ENCODE data around the gene NAV2. TPM values are rescaled to one million over a fixed set of nuclear protein-coding genes. Genes with fewer than 3 reads are reported as not detected.

NAV2 gene
- total and polyA plus RNA-seq, 10 donors = 0.46 to 11.6 (median 4.1) TPM

DNA sequence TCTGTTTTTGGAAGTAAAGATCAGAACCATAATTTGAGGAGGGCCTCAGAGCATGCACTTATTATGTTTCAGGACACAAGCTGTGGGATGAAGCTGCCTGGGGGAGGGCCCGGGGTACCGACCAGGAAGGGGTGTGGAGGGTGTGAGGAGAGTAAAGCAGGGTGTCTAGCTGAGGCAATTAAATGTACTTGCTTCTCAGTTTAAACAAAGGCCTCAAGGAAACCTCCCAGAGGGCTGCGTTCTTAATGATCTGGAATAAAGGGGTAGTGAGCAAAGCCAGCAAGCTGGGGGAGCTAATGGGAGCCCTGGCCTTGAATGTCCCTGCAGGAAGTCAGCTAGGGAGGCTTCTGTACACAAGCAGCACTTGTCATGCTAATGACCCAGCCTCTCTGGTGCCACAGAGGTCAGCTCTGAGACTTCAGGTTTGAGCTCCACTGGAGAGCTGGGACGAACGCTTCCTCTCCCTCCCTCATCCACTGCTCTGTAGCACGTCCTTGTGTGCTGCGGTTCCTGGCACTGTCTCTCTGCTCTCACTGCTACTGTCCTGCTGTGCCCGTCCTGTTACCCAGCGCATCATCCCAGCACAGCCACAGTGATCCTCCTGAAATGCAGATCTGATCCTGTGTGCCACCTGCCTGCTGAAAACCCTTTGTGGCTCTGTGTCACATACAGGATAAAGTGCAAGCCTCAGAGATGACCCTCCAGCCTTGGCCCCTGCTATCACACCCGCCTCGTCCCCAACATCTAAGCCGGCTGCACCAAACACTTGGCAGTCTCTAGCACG is 287.9 kb downstream of the NAV2 start:
- WGBS, 5 donors = 53 to 78% (median 66%) methylated on average over 13 of the region's 13 CpGs
- H3K9me3 ChIP-seq = no peaks in the 10 kb centered on the region
- H3K36me3 ChIP-seq = no peaks in the 10 kb centered on the region
- no peak overlapping the region for H3K4me3 ChIP-seq
- no peak overlapping the region for H3K27ac ChIP-seq
- intact Hi-C loops (cut with DNase I; ENCODE audit: low total_unique reads) = no loop called here
- H3K27me3 ChIP-seq (replicated peaks in 1 of 7) = no peaks in the 10 kb centered on the region
- no peak for DNase-seq
- TF ChIP-seq, protein P1, sequence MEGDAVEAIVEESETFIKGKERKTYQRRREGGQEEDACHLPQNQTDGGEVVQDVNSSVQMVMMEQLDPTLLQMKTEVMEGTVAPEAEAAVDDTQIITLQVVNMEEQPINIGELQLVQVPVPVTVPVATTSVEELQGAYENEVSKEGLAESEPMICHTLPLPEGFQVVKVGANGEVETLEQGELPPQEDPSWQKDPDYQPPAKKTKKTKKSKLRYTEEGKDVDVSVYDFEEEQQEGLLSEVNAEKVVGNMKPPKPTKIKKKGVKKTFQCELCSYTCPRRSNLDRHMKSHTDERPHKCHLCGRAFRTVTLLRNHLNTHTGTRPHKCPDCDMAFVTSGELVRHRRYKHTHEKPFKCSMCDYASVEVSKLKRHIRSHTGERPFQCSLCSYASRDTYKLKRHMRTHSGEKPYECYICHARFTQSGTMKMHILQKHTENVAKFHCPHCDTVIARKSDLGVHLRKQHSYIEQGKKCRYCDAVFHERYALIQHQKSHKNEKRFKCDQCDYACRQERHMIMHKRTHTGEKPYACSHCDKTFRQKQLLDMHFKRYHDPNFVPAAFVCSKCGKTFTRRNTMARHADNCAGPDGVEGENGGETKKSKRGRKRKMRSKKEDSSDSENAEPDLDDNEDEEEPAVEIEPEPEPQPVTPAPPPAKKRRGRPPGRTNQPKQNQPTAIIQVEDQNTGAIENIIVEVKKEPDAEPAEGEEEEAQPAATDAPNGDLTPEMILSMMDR (IDR thresholded peaks at IDR 0.05 in 8 of 11, conservative IDR thresholded peaks at IDR 0.05 in 3 of 11) = no peak
- peaks cover 0 to 16% (median 10%) of the 10 kb centered on the region in 6 donors for H3K4me1 ChIP-seq

- intact Hi-C loops (cut with DNase I; ENCODE audit: low total_unique reads) = no loop called here
- no peaks in the 10 kb centered on the region for H3K27me3 ChIP-seq (replicated peaks in 1 of 7)
- no peaks in the 10 kb centered on the region for H3K36me3 ChIP-seq
- no peak for DNase-seq
- H3K9me3 ChIP-seq = no peaks in the 10 kb centered on the region
- peaks cover 0 to 16% (median 10%) of the 10 kb centered on the region in 6 donors for H3K4me1 ChIP-seq
- TF ChIP-seq, protein P1 (IDR thresholded peaks at IDR 0.05 in 8 of 11, conservative IDR thresholded peaks at IDR 0.05 in 3 of 11) = no peak
- TF ChIP-seq POLR2AphosphoS5 (IDR thresholded peaks at IDR 0.05) (no peak), POLR2A (IDR thresholded peaks at IDR 0.05) (no peak)
- 84 to 93% (median 86%) methylated on average over 12 of the region's 12 CpGs for WGBS, 5 donors
- no peak overlapping the region for H3K4me3 ChIP-seq
- no peak overlapping the region for H3K27ac ChIP-seq
Measured at GRCh38 chr11:20002312-20003216, 289.9 kb downstream of the NAV2 start.

- H3K36me3 ChIP-seq = no peaks in the 10 kb centered on the region
- intact Hi-C loops (cut with DNase I; ENCODE audit: low total_unique reads) = no loop called here
- H3K9me3 ChIP-seq = no peaks in the 10 kb centered on the region
- DNase-seq = no peak
- H3K4me3 ChIP-seq = no peak overlapping the region
- TF ChIP-seq POLR2AphosphoS5 (IDR thresholded peaks at IDR 0.05) (no peak), POLR2A (IDR thresholded peaks at IDR 0.05) (no peak)
- TF ChIP-seq, protein P1 (IDR thresholded peaks at IDR 0.05 in 8 of 11, conservative IDR thresholded peaks at IDR 0.05 in 3 of 11) = no peak
- WGBS, 5 donors = 80 to 94% (median 83%) methylated on average over 4 of the region's 4 CpGs
- no peak overlapping the region for H3K27ac ChIP-seq
- H3K4me1 ChIP-seq = peaks cover 0 to 16% (median 10%) of the 10 kb centered on the region in 6 donors
- H3K27me3 ChIP-seq (replicated peaks in 1 of 7) = no peaks in the 10 kb centered on the region
Measured at GRCh38 chr11:20003351-20003750, 290.7 kb downstream of the NAV2 start.

GRCh38 chr11:20004866-20005265 is 292.2 kb downstream of the NAV2 start:
- 82 to 95% (median 91%) methylated on average over 3 of the region's 3 CpGs for WGBS, 5 donors
- no peak overlapping the region for H3K27ac ChIP-seq
- no peaks in the 10 kb centered on the region for H3K27me3 ChIP-seq (replicated peaks in 1 of 7)
- no peak for DNase-seq
- no peak overlapping the region for H3K4me3 ChIP-seq
- no peaks in the 10 kb centered on the region for H3K36me3 ChIP-seq
- intact Hi-C loops (cut with DNase I; ENCODE audit: low total_unique reads) = no loop called here
- peaks cover 0 to 15% (median 9%) of the 10 kb centered on the region in 6 donors for H3K4me1 ChIP-seq
- TF ChIP-seq, protein P1 (IDR thresholded peaks at IDR 0.05 in 8 of 11, conservative IDR thresholded peaks at IDR 0.05 in 3 of 11) = no peak
- TF ChIP-seq POLR2A (IDR thresholded peaks at IDR 0.05) (no peak), POLR2AphosphoS5 (IDR thresholded peaks at IDR 0.05) (no peak)
- H3K9me3 ChIP-seq = no peaks in the 10 kb centered on the region
